Stomach (tissue), 4 donors: Measurements from ENCODE around the gene CHN2.

ENCODE experiments used
- POLR2A ChIP-seq, 4 donors: fragments of 450-650 bp; IDR thresholded peaks; one replicate each; pipeline ENCODE4 v1.6.1; 2016; ENCODE audit warnings: antibody characterized with exemption in 4 of 4, control low read depth in 2 of 4, mild to moderate bottlenecking in 1 of 4, moderate library complexity in 1 of 4
- POLR2AphosphoS5 ChIP-seq, 3 donors: sonication (generic); formaldehyde crosslinking; IDR thresholded peaks; one replicate each; pipeline ENCODE4 v1.6.1; 2016; ENCODE audit warnings: antibody characterized with exemption in 3 of 3
- TF ChIP-seq, protein P1 (sequence below), 7 experiments: fragments of 450-650 bp in 4 of 7; fragments of 200-600 bp in 3 of 7; sonication (generic) in 3 of 7; IDR thresholded peaks; one replicate each; pipeline ENCODE4 v1.5.1; 2016 to 2019; ENCODE audit warnings: antibody characterized with exemption in 7 of 7, control low read depth in 2 of 7, mild to moderate bottlenecking in 1 of 7

DNA sequence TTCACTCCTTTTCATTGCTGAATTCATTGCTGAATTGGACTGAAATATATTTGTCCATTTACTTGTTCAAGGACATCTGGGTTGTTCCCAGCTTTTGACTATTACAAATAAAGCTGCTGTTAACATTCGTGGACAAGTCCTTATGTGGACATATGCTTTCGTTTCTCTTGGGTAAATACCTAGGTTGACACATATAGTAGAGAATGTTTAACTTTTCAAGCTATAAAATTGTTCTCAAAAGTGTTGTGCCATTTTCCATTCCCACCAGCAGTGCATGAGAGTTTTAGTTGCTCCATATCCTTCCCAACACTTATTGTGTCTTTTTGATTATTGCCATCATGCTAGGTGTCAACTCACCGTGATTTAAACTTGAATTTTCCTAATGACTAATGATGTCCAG, 30.7 kb upstream of the CHN2 start:
- TF ChIP-seq, protein P1, sequence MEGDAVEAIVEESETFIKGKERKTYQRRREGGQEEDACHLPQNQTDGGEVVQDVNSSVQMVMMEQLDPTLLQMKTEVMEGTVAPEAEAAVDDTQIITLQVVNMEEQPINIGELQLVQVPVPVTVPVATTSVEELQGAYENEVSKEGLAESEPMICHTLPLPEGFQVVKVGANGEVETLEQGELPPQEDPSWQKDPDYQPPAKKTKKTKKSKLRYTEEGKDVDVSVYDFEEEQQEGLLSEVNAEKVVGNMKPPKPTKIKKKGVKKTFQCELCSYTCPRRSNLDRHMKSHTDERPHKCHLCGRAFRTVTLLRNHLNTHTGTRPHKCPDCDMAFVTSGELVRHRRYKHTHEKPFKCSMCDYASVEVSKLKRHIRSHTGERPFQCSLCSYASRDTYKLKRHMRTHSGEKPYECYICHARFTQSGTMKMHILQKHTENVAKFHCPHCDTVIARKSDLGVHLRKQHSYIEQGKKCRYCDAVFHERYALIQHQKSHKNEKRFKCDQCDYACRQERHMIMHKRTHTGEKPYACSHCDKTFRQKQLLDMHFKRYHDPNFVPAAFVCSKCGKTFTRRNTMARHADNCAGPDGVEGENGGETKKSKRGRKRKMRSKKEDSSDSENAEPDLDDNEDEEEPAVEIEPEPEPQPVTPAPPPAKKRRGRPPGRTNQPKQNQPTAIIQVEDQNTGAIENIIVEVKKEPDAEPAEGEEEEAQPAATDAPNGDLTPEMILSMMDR (IDR thresholded peaks at IDR 0.05) = no peak
- TF ChIP-seq POLR2A (IDR thresholded peaks at IDR 0.05) (no peak), POLR2AphosphoS5 (IDR thresholded peaks at IDR 0.05) (no peak)
